Measurements from ENCODE around the gene SPDYE2.
"Not testable (repeated sequence)": the region's sequence is repeated elsewhere in the genome, so short reads cannot be mapped to it uniquely, and the experiment has no call there.

DNA sequence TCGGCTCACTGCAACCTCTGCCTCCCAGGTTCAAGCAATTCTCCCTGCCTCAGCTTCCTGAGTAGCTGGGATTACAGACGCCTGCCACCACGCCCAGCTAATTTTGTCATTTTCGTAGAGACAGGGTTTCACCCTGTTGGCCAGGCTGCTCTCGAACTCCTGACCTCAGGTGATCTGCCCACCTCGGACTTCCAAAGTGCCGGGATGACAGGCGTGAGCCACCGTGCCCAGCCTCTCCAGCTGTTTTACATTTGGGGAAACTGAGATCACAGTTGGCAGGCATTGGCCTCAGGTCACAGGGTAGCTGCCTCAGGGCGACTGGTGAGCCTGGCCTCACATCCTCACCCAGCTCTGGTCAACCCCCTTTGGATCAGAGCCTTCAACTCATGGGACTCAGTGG, 58.7 kb downstream of the SPDYE2 start:
- TF ChIP-seq SUZ12 (IDR thresholded peaks at IDR 0.05; ENCODE audit: extremely low read depth, insufficient read depth, insufficient read length); ZNF274 (IDR thresholded peaks at IDR 0.05; ENCODE audit: low read depth, low read length): not testable (repeated sequence)
